HFF-Myc (cell line): ENCODE results near the gene CCL24.
"Not testable (repeated sequence)": the region's sequence is repeated elsewhere in the genome, so short reads cannot be mapped to it uniquely, and the experiment has no call there.

ENCODE experiments used
- DNase-seq: peaks from one replicate; pipeline ENCODE4 v3.0.0-alpha.2; 2011; ENCODE audit warnings: low read depth; ENCODE audit errors: extremely low read depth
- H3K4me3 ChIP-seq: replicated peaks from 2 replicates; pipeline ENCODE4 v1.5.1; 2011; ENCODE audit warnings: low read depth, mild to moderate bottlenecking, control low read depth, low read length
- CTCF ChIP-seq: IDR thresholded peaks from 2 replicates; pipeline ENCODE4 v1.5.1; 2012; ENCODE audit warnings: mild to moderate bottlenecking, low read depth, low read length, control low read depth; ENCODE audit errors: missing control alignments

Gene CCL24, protein sequence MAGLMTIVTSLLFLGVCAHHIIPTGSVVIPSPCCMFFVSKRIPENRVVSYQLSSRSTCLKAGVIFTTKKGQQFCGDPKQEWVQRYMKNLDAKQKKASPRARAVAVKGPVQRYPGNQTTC

DNA sequence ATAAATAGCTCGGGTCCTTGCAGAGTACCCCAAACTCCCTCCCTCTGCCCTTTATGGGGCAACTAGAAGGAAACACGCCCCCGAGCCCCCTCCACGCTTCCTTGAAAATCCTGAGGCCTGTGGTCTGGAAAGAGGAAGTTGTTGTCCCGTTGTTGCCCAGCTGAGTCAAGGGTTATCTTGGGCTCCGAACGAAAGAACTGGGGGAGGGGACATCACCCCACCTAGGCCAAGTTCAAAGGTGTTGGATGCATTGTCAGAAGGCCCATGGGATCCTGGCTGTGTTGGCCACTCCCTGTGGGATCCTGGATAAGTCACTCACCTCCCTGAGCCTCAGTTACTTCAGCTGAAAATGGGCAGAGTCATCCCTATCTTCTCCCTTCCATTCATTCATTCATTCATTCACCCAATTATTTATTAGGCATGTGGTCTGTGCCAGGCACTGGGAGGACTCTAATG, at the start of gene CCL24:
Gene CCL24 (minus strand): TSS at position 26 of the 456 bp plus-strand sequence. CDS start 91 bp downstream, outside the sequence.
- DNase-seq: no peak
- no peak for TF ChIP-seq CTCF
- no peak within 1 kb of the TSS for H3K4me3 ChIP-seq

GRCh38 chr7:75861636-75862035, 48.0 kb upstream of the CCL24 start:
- DNase-seq: no peak
- no peak for TF ChIP-seq CTCF
- no peak overlapping the region for H3K4me3 ChIP-seq

GRCh38 chr7:75858410-75858809, 44.8 kb upstream of the CCL24 start:
- H3K4me3 ChIP-seq: no peak overlapping the region
- DNase-seq: no peak
- no peak for TF ChIP-seq CTCF

GRCh38 chr7:75856536-75856935, 42.9 kb upstream of the CCL24 start:
- DNase-seq: no peak
- no peak for TF ChIP-seq CTCF
- no peak overlapping the region for H3K4me3 ChIP-seq

GRCh38 chr7:75854813-75855345, 41.3 kb upstream of the CCL24 start:
- not testable (repeated sequence) for H3K4me3 ChIP-seq, DNase-seq

DNA sequence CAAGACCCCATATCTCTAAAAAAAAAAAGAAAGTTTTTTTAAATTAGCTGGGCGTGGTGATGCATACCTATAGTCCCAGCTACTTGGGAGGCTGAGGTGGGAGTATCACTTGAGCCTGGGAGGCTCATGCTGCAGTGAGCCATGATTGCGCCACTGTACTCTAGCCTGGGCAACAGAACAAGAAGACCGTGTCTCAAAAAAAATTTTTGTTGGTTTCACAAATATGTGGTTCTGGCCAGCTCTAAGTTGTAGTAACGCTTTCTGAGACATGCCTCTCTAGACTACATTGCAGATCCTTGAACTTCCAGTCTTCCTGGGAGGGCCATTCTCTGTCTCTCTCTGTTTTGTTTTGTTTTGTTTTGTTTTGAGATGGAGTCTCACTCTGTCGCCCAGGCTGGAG, 40.6 kb upstream of the CCL24 start:
- H3K4me3 ChIP-seq: no peak overlapping the region
- no peak for DNase-seq
- no peak for TF ChIP-seq CTCF

DNA sequence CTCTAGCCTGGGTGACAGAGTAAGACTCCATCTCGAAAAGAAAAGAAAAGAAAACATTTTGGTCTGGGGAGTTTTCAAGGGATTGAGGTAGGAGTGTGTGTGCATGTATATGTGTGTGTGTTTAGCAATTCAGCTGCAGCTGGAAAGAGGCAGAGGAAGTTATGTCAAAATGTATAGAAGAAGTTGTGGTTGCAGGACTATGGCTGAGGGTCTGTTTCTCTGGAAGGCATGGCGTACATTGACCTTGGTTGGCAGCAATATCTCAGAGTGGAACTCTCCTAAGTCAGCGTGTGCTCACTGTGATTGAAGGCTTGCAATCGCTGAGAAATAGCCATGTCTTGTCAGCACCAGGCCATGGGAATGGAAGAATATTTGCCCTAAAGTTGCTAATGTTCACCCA, 36.6 kb upstream of the CCL24 start:
- no peak overlapping the region for H3K4me3 ChIP-seq
- no peak for DNase-seq
- no peak for TF ChIP-seq CTCF
